Stomach (tissue), 4 donors: ENCODE measurements around the gene DBP.

ENCODE experiments used
- CTCF ChIP-seq, 7 experiments: fragments of 450-650 bp in 4 of 7; fragments of 200-600 bp in 3 of 7; sonication (generic) in 3 of 7; IDR thresholded peaks; one replicate each; pipeline ENCODE4 v1.5.1; 2016 to 2019; ENCODE audit warnings: antibody characterized with exemption in 7 of 7, control low read depth in 2 of 7, mild to moderate bottlenecking in 1 of 7
- POLR2AphosphoS5 ChIP-seq, 3 donors: sonication (generic); formaldehyde crosslinking; IDR thresholded peaks; one replicate each; pipeline ENCODE4 v1.6.1; 2016; ENCODE audit warnings: antibody characterized with exemption in 3 of 3

- TF ChIP-seq CTCF (IDR thresholded peaks at IDR 0.05) (no peak), POLR2AphosphoS5 (IDR thresholded peaks at IDR 0.05) (no peak)
These were observed 8.4 kb upstream of the DBP start for GRCh38 chr19:48645620-48646000.
